HCT116 (cell line): ENCODE measurements around the gene ARPP21. TPM values are rescaled to one million over a fixed set of nuclear protein-coding genes. Genes with fewer than 3 reads are reported as not detected.

Source experiments
- ATAC-seq: fragments of 200-7000 bp; cut with Tn5 transposase; 2 replicates; pipeline ENCODE4 v1.9.1; 2020; ENCODE audit warnings: mild to moderate bottlenecking, moderate library complexity
- BruUV-seq: library from RNA; stranded (reverse); fragments of 400-500 nt; replicated peaks from 2 replicates; lab custom pipeline; 2021; lab: Mats Ljungman, UMichigan
- CTCF ChIA-PET: fragments of 300-600 bp; sonication (Branson Sonifier 250); formaldehyde crosslinking; loops from one replicate; lab custom pipeline; 2021; ENCODE audit warnings: antibody characterized with exemption; lab: Charles Lee
- POLR2A ChIA-PET: fragments of 300-600, 350-600 bp; sonication (Branson Sonifier 250); formaldehyde crosslinking; loops from one replicate; lab custom pipeline; 2021; ENCODE audit warnings: antibody characterized with exemption; lab: Charles Lee
- RAD21 ChIA-PET, 2 experiments: fragments of 300-600 bp; sonication (Branson Sonifier 250); formaldehyde crosslinking; loops; one replicate each; lab custom pipeline; 2023; ENCODE audit warnings: low total read pairs in 2 of 2; ENCODE audit not compliant: uncharacterized antibody in 2 of 2, unreplicated experiment in 2 of 2, low non-redundant PET in 1 of 2; lab: Charles Lee
- DNase-seq: peaks from one replicate; pipeline ENCODE4 v3.0.0-alpha.2; 2010; ENCODE audit warnings: low read depth, low spot score
- H2AFZ ChIP-seq: fragments of 200-600 bp; shearing (Covaris generic), sonication (generic); 2 replicates; pipeline ENCODE4 v1.6.1; 2017; ENCODE audit warnings: low read depth, mixed run types, mixed read lengths, antibody characterized with exemption, low read length; ENCODE audit not compliant: poor library complexity, severe bottlenecking
- H3K27ac ChIP-seq: 2 replicates; pipeline ENCODE4 v1.5.1; 2012; ENCODE audit warnings: low read depth, low read length
- H3K27me3 ChIP-seq: fragments of 200-600 bp; sonication (generic); 2 replicates; pipeline ENCODE4 v1.6.1; 2016; ENCODE audit warnings: mixed run types, low read length, mixed read lengths; ENCODE audit not compliant: insufficient read depth
- H3K36me3 ChIP-seq, 2 experiments: fragments of 200-500 bp in 1 of 2; fragments of 200-600 bp in 1 of 2; sonication (Bioruptor generic) in 1 of 2; sonication (generic) in 1 of 2; 2 replicates each; pipeline versions ENCODE4 v1.5.1 to v1.6.1; 2014 to 2016; ENCODE audit warnings: low read length in 2 of 2, inconsistent platforms in 1 of 2, mixed read lengths in 1 of 2, mixed run types in 1 of 2; ENCODE audit not compliant: insufficient read depth in 2 of 2, control insufficient read depth in 1 of 2
- H3K4me1 ChIP-seq, 2 experiments: fragments of 200-600 bp in 1 of 2; sonication (generic) in 1 of 2; 2 replicates each; pipeline versions ENCODE4 v1.5.1 to v1.6.1; 2012 to 2017; ENCODE audit warnings: low read length in 2 of 2, inconsistent platforms in 1 of 2, mild to moderate bottlenecking in 1 of 2, mixed read lengths in 1 of 2, mixed run types in 1 of 2, moderate library complexity in 1 of 2; ENCODE audit not compliant: insufficient read depth in 2 of 2, control insufficient read depth in 1 of 2
- H3K4me2 ChIP-seq: fragments of 200-600 bp; sonication (generic); 2 replicates; pipeline ENCODE4 v1.6.1; 2017; ENCODE audit warnings: mixed run types, low read length, mixed read lengths
- H3K4me3 ChIP-seq, 2 experiments: fragments of 200-600 bp in 1 of 2; sonication (generic) in 1 of 2; replicated peaks in 1 of 2; 2 replicates each; pipeline ENCODE4 v1.5.1; 2011 to 2016; ENCODE audit warnings: low read length in 2 of 2, control low read depth in 1 of 2, low read depth in 1 of 2, mild to moderate bottlenecking in 1 of 2, mixed read lengths in 1 of 2, mixed run types in 1 of 2
- H3K79me2 ChIP-seq: fragments of 200-600 bp; sonication (generic); 2 replicates; pipeline ENCODE4 v1.6.1; 2017; ENCODE audit warnings: mild to moderate bottlenecking, mixed run types, low read length, moderate library complexity, mixed read lengths; ENCODE audit not compliant: insufficient read depth
- H3K9ac ChIP-seq: fragments of 200-600 bp; sonication (generic); 2 replicates; pipeline ENCODE4 v1.6.1; 2016; ENCODE audit warnings: low read length, mixed read lengths
- H3K9me2 ChIP-seq: fragments of 200-600 bp; sonication (generic), shearing (Covaris generic); 2 replicates; pipeline ENCODE4 v1.6.1; 2017; ENCODE audit warnings: mixed run types, mild to moderate bottlenecking, moderate library complexity; ENCODE audit not compliant: insufficient read depth
- H3K9me3 ChIP-seq, 2 experiments: fragments of 200-500 bp in 1 of 2; fragments of 200-600 bp in 1 of 2; sonication (Bioruptor generic) in 1 of 2; sonication (generic) in 1 of 2; 2 replicates each; pipeline ENCODE4 v1.6.1; 2014 to 2017; ENCODE audit warnings: low read length in 2 of 2, mixed read lengths in 2 of 2, inconsistent platforms in 1 of 2, low read depth in 1 of 2, mild to moderate bottlenecking in 1 of 2, mixed run types in 1 of 2, moderate library complexity in 1 of 2; ENCODE audit not compliant: control insufficient read depth in 1 of 2, insufficient read depth in 1 of 2
- H4K20me1 ChIP-seq: fragments of 200-600 bp; sonication (generic), shearing (Covaris generic); 2 replicates; pipeline ENCODE4 v1.6.1; 2017; ENCODE audit warnings: mixed run types, mild to moderate bottlenecking, moderate library complexity; ENCODE audit not compliant: insufficient read depth
- CEBPB ChIP-seq: IDR thresholded peaks from 2 replicates; pipeline ENCODE4 v1.6.1; 2012; ENCODE audit warnings: low read depth
- TCF7L2 ChIP-seq: IDR thresholded peaks from 2 replicates; pipeline ENCODE4 v1.7.0; 2011; ENCODE audit warnings: borderline replicate concordance, inconsistent platforms; ENCODE audit not compliant: insufficient read depth, insufficient read length; ENCODE audit errors: extremely low read depth
- YY1 ChIP-seq: IDR thresholded peaks from 2 replicates; pipeline ENCODE4 v1.6.1; 2011; ENCODE audit warnings: low read length, low read depth, moderate library complexity, mild to moderate bottlenecking; ENCODE audit not compliant: insufficient replicate concordance; ENCODE audit errors: extremely low read depth
- intact Hi-C: fragments of 100-400 bp; cut with micrococcal nuclease; formaldehyde crosslinking; loops from 2 replicates; pipeline ENCODE4 v1.10.0; 2022
- total RNA-seq: library from RNA; stranded (reverse); gene quantifications from one replicate; pipeline ENCODE4 v1.2.1, GENCODE V29; 2021; ENCODE audit not compliant: unreplicated experiment
- TF ChIP-seq, protein P1 (sequence below): IDR thresholded peaks from 2 replicates; pipeline ENCODE4 v1.6.1; 2012
- TF ChIP-seq, protein P2 (sequence below): IDR thresholded peaks from 2 replicates; pipeline ENCODE4 v1.6.1; 2011; ENCODE audit warnings: mild to moderate bottlenecking, low read length, moderate library complexity; ENCODE audit not compliant: insufficient replicate concordance; ENCODE audit errors: extremely low read depth

The ARPP21 gene
- total RNA-seq, 1 experiment from 2014 or later: not detected

DNA sequence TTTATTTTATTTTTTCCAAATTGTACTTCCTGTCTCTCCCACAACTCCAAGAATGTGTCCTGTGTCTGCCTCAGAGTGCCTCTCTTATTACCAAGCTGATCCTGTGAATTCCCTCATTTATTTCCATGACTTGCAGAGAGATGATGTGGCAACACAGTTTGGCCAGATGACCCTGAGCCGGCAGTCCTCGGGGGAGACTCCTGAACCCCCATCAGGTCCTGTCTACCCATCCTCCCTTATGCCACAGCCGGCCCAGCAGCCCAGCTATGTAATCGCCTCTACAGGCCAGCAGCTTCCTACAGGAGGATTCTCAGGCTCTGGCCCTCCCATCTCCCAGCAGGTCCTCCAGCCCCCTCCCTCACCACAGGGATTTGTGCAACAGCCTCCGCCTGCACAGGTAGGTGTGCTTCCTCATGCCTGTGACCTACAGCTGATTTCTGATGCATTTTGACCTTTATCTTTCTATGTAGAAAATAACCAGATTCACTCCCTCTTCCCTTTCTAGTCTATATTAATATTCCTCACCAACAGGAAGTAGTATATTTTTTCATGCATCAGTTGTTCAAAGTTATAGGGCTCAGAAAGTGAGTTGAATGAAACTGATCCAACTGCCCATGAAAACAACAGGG, 100.0 kb downstream of the ARPP21 start:
- Histone ChIP-seq H4K20me1 (no peaks in the 10 kb centered on the region), H3K9me2 (no peaks in the 10 kb centered on the region), H3K36me3 (no peaks in the 10 kb centered on the region), H3K4me3 (no peak overlapping the region), H3K27me3 (no peaks in the 10 kb centered on the region), H3K4me2 (no peak overlapping the region), H2AFZ (no peak overlapping the region), H3K9me3 (peaks cover 2 to 3% of the 10 kb centered on the region in 2 experiments; a peak in 2 of 4 replicates), H3K27ac (no peak overlapping the region), H3K79me2 (no peaks in the 10 kb centered on the region), H3K9ac (no peak overlapping the region), H3K4me1 (no peaks in the 10 kb centered on the region)
- ChIA-PET CTCF (no interaction called here), POLR2A (no interaction called here), RAD21 (no interaction called here)
- no peak for DNase-seq
- BruUV-seq: no TSS peak
- no peak for TF ChIP-seq CEBPB
- TF ChIP-seq, protein P1, sequence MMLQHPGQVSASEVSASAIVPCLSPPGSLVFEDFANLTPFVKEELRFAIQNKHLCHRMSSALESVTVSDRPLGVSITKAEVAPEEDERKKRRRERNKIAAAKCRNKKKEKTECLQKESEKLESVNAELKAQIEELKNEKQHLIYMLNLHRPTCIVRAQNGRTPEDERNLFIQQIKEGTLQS: no peak
- no peak for TF ChIP-seq TCF7L2
- no peak for TF ChIP-seq YY1
- TF ChIP-seq, protein P2, sequence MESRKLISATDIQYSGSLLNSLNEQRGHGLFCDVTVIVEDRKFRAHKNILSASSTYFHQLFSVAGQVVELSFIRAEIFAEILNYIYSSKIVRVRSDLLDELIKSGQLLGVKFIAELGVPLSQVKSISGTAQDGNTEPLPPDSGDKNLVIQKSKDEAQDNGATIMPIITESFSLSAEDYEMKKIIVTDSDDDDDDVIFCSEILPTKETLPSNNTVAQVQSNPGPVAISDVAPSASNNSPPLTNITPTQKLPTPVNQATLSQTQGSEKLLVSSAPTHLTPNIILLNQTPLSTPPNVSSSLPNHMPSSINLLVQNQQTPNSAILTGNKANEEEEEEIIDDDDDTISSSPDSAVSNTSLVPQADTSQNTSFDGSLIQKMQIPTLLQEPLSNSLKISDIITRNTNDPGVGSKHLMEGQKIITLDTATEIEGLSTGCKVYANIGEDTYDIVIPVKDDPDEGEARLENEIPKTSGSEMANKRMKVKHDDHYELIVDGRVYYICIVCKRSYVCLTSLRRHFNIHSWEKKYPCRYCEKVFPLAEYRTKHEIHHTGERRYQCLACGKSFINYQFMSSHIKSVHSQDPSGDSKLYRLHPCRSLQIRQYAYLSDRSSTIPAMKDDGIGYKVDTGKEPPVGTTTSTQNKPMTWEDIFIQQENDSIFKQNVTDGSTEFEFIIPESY: no peak
- no peak for ATAC-seq
- intact Hi-C loops: no loop called here
